B cell (primary cell): ENCODE measurements around the gene SNX19. TPM values are rescaled to one million over a fixed set of nuclear protein-coding genes. Genes with fewer than 3 reads are reported as not detected.

ENCODE experiments used
- ATAC-seq: fragments of 200-7000 bp; cut with Tn5 transposase; one replicate; pipeline ENCODE4 v1.10.0; 2021; ENCODE audit warnings: low read depth, mild to moderate bottlenecking, moderate number of reproducible peaks, moderate library complexity
- CTCF ChIA-PET: fragments of 350-600 bp; sonication (Branson Sonifier 250); formaldehyde crosslinking; loops from one replicate; lab custom pipeline; 2021; ENCODE audit warnings: antibody characterized with exemption, inconsistent platforms; lab: Charles Lee
- POLR2A ChIA-PET: fragments of 350-600 bp; sonication (Branson Sonifier 250); formaldehyde crosslinking; loops from one replicate; lab custom pipeline; 2021; ENCODE audit warnings: antibody characterized with exemption; lab: Charles Lee
- DNase-seq: peaks from one replicate; pipeline ENCODE4 v3.0.0; 2013
- H2AFZ ChIP-seq: 2 replicates; pipeline ENCODE4 v1.6.1; 2012; ENCODE audit warnings: mild to moderate bottlenecking, low read depth, low read length; ENCODE audit not compliant: insufficient read depth, poor library complexity, severe bottlenecking
- H3K27ac ChIP-seq, 2 donors: 1 replicate in 1 of 2; 2 replicates in 1 of 2; pipeline ENCODE4 v1.5.1; 2012 to 2013; ENCODE audit warnings: low read length in 2 of 2, mild to moderate bottlenecking in 2 of 2, moderate library complexity in 1 of 2
- H3K27me3 ChIP-seq, 4 experiments: fragments of 200-600 bp in 1 of 4; sonication (generic) in 1 of 4; replicated peaks in 1 of 4; 1 replicate in 2 of 4; 2 replicates in 2 of 4; pipeline versions ENCODE4 v1.6.1 to v1.7.0; 2013 to 2016; ENCODE audit warnings: low read length in 3 of 4, mild to moderate bottlenecking in 2 of 4, mixed read lengths in 1 of 4, moderate library complexity in 1 of 4; ENCODE audit not compliant: insufficient read depth in 4 of 4, control insufficient read depth in 3 of 4; ENCODE audit errors: control extremely low read depth in 1 of 4
- H3K36me3 ChIP-seq, 2 experiments: replicated peaks in 1 of 2; 1 replicate in 1 of 2; 2 replicates in 1 of 2; pipeline versions ENCODE4 v1.6.1 to v1.7.1; 2013; ENCODE audit warnings: low read length in 1 of 2; ENCODE audit not compliant: insufficient read depth in 2 of 2, control insufficient read depth in 1 of 2; ENCODE audit errors: control extremely low read depth in 1 of 2, extremely low read depth in 1 of 2
- H3K4me1 ChIP-seq, 2 donors: fragments of 200-600 bp in 1 of 2; sonication (generic) in 1 of 2; 1 replicate in 1 of 2; 2 replicates in 1 of 2; pipeline versions ENCODE4 v1.5.1 to v1.6.1; 2013 to 2017; ENCODE audit warnings: low read length in 2 of 2; ENCODE audit not compliant: control insufficient read depth in 2 of 2, insufficient read depth in 2 of 2
- H3K4me2 ChIP-seq: replicated peaks from 2 replicates; pipeline ENCODE3; 2012; ENCODE audit warnings: mild to moderate bottlenecking, low read depth, low read length; ENCODE audit not compliant: poor library complexity, severe bottlenecking
- H3K4me3 ChIP-seq, 5 experiments: fragments of 200-600 bp in 1 of 5; sonication (generic) in 1 of 5; 1 replicate in 3 of 5; 2 replicates in 2 of 5; pipeline versions ENCODE4 v1.5.1 to v1.7.0; 2011 to 2016; ENCODE audit warnings: low read length in 4 of 5, mild to moderate bottlenecking in 4 of 5, low read depth in 2 of 5, control low read depth in 1 of 5, moderate library complexity in 1 of 5; ENCODE audit not compliant: insufficient read depth in 1 of 5; ENCODE audit errors: control extremely low read depth in 1 of 5, extremely low read depth in 1 of 5
- H3K79me2 ChIP-seq: fragments of 200-600 bp; sonication (generic); one replicate; pipeline ENCODE4 v1.6.0; 2016; ENCODE audit warnings: low read length; ENCODE audit not compliant: control insufficient read depth, insufficient read depth
- H3K9ac ChIP-seq: fragments of 200-600 bp; sonication (generic); 2 replicates; pipeline ENCODE4 v1.6.1; 2017; ENCODE audit warnings: mild to moderate bottlenecking, low read length, moderate library complexity
- H3K9me3 ChIP-seq, 3 donors: one replicate each; pipeline versions ENCODE4 v1.6.1 to v1.7.1; 2013; ENCODE audit warnings: low read length in 2 of 3; ENCODE audit not compliant: control insufficient read depth in 2 of 3, insufficient read depth in 1 of 3; ENCODE audit errors: control extremely low read depth in 1 of 3
- H4K20me1 ChIP-seq: 2 replicates; pipeline ENCODE4 v1.6.0; 2012; ENCODE audit warnings: mild to moderate bottlenecking, low read length; ENCODE audit not compliant: insufficient read depth, control insufficient read depth, poor library complexity, severe bottlenecking
- H3K27ac Mint-ChIP-seq: one replicate; pipeline ENCODE4 v1.8.0; 2021; ENCODE audit warnings: mixed read lengths
- H3K27me3 Mint-ChIP-seq: one replicate; pipeline ENCODE4 v1.8.0; 2021; ENCODE audit warnings: mixed read lengths
- H3K4me1 Mint-ChIP-seq: one replicate; pipeline ENCODE4 v1.8.0; 2021; ENCODE audit warnings: mixed read lengths
- H3K4me3 Mint-ChIP-seq: one replicate; pipeline ENCODE4 v1.8.0; 2021; ENCODE audit warnings: mixed read lengths
- H3K9me3 Mint-ChIP-seq: one replicate; pipeline ENCODE4 v1.8.0; 2022; ENCODE audit warnings: mixed read lengths; ENCODE audit not compliant: insufficient read depth
- CTCF ChIP-seq: fragments of 200-600 bp; IDR thresholded peaks from one replicate; pipeline ENCODE4 v1.8.0; 2022; ENCODE audit warnings: antibody characterized with exemption, mild to moderate bottlenecking
- EZH2 ChIP-seq: IDR thresholded peaks from 2 replicates; pipeline ENCODE4 v1.6.1; 2012; ENCODE audit warnings: borderline replicate concordance, low read depth, mild to moderate bottlenecking, moderate library complexity, low read length; ENCODE audit not compliant: insufficient read depth, poor library complexity, severe bottlenecking
- WGBS: methylation state at CpG from one replicate; pipeline ENCODE4 v1.1.5; 2013; ENCODE audit warnings: missing lambda C conversion rate; ENCODE audit not compliant: insufficient coverage; 5-methylcytosine and 5-hydroxymethylcytosine counted together
- intact Hi-C: fragments of 100-400 bp; cut with micrococcal nuclease; formaldehyde crosslinking; loops from one replicate; pipeline ENCODE4 v1.10.0; 2022
- polyA plus RNA-seq: library from polyadenylated mRNA; depleted of rRNA; stranded (reverse); fragments of >200 nt; gene quantifications from 2 replicates; pipeline ENCODE4 v1.2.3, GENCODE V29; 2012
- total RNA-seq, 2 donors: library from RNA; stranded (reverse); fragments of 120-200 nt in 1 of 2; gene quantifications; 1 replicate in 1 of 2; 2 replicates in 1 of 2; pipeline versions ENCODE4 v1.2.3 to v1.2.4, GENCODE V29; 2013 to 2022

Gene SNX19
- total and polyA plus RNA-seq, 2 donors (not counting 1 experiment from before 2014, with no cell fraction given): 24.2 to 74.0 TPM

DNA sequence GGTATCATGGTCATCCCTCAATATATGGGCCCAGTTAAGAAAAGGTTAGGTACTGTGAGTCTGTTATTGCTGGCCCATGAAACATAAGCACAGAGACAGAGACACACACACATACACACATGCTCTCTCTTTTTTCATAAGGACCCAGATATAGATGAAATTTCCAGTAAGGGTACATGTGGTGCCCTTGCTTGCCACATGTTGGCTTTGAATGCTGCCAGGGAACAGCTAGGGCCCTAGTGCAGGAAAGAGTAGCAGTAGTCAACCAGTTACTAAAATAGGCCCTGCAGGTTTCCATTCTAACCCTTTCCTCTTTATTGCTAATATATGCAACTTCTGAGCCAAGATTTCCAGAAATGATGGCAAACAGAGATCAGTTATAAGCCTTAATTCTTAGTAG lies 9.1 kb downstream of the SNX19 start:
- Histone ChIP-seq H3K79me2 (no peaks in the 10 kb centered on the region), H4K20me1 (no peaks in the 10 kb centered on the region), H3K4me3 (no peak overlapping the region), H3K9ac (no peak overlapping the region), H3K9me3 (peaks cover 0 to 3% (median 0%) of the 10 kb centered on the region in 3 donors), H3K27me3 (no peaks in the 10 kb centered on the region), H3K4me1 (no peaks in the 10 kb centered on the region), H3K4me2 (no peak overlapping the region), H2AFZ (no peak overlapping the region), H3K36me3 (peaks cover 17 to 85% of the 10 kb centered on the region in 2 experiments), H3K27ac (no peak overlapping the region)
- no peak for DNase-seq
- no peak for TF ChIP-seq CTCF
- no peak for TF ChIP-seq EZH2
- no peak for ATAC-seq
- peaks cover under 1% of the 10 kb centered on the region for H3K4me1 Mint-ChIP-seq
- POLR2A ChIA-PET: no interaction called here
- CTCF ChIA-PET: interaction anchor here (1.1 to 4.1 kb wide), 2 partner anchors 12 to 45 kb away, joined by 4 to 28 read pairs; no protein-coding TSS in a partner anchor
- H3K4me3 Mint-ChIP-seq: no peak overlapping the region
- no peak overlapping the region for H3K27ac Mint-ChIP-seq
- intact Hi-C loops: no loop called here
- no peaks in the 10 kb centered on the region for H3K9me3 Mint-ChIP-seq
- H3K27me3 Mint-ChIP-seq: no peaks in the 10 kb centered on the region

GRCh38 chr11:130906616-130907015 lies 9.7 kb downstream of the SNX19 start:
- H3K4me3 Mint-ChIP-seq: no peak overlapping the region
- Histone ChIP-seq H3K4me1 (no peaks in the 10 kb centered on the region), H3K4me2 (no peak overlapping the region), H3K27ac (no peak overlapping the region), H3K9ac (no peak overlapping the region), H2AFZ (no peak overlapping the region), H3K9me3 (peaks cover 0 to 3% (median 0%) of the 10 kb centered on the region in 3 donors), H4K20me1 (no peaks in the 10 kb centered on the region), H3K27me3 (no peaks in the 10 kb centered on the region), H3K4me3 (no peak overlapping the region), H3K36me3 (peaks cover 21 to 91% of the 10 kb centered on the region in 2 experiments), H3K79me2 (no peaks in the 10 kb centered on the region)
- no peaks in the 10 kb centered on the region for H3K27me3 Mint-ChIP-seq
- no peak for ATAC-seq
- WGBS: no CpG with 5 or more reads among the region's 2 CpGs
- DNase-seq: no peak
- intact Hi-C loops: no loop called here
- no peaks in the 10 kb centered on the region for H3K9me3 Mint-ChIP-seq
- CTCF ChIA-PET: interaction anchor here (1.1 to 4.1 kb wide), 2 partner anchors 11 to 44 kb away, joined by 4 to 28 read pairs; no protein-coding TSS in a partner anchor
- no peak overlapping the region for H3K27ac Mint-ChIP-seq
- POLR2A ChIA-PET: no interaction called here
- H3K4me1 Mint-ChIP-seq: no peaks in the 10 kb centered on the region
- TF ChIP-seq EZH2: no peak
- TF ChIP-seq CTCF: no peak
